GM12891 (cell line): ENCODE measurements around the gene OR2T27.
"Not testable (repeated sequence)": the region's sequence is repeated elsewhere in the genome, so short reads cannot be mapped to it uniquely, and the experiment has no call there.

Source experiments
- POLR2AphosphoS5 ChIP-seq: IDR thresholded peaks from 2 replicates; pipeline ENCODE4 v1.6.1; 2011; ENCODE audit warnings: low read depth, low read length, control low read depth
- SPI1 ChIP-seq: IDR thresholded peaks from 2 replicates; pipeline ENCODE4 v1.6.1; 2011; ENCODE audit warnings: low read depth, low read length, control low read depth
- TAF1 ChIP-seq: IDR thresholded peaks from 2 replicates; pipeline ENCODE4 v1.6.1; 2011; ENCODE audit warnings: low read depth, low read length, control low read depth

DNA sequence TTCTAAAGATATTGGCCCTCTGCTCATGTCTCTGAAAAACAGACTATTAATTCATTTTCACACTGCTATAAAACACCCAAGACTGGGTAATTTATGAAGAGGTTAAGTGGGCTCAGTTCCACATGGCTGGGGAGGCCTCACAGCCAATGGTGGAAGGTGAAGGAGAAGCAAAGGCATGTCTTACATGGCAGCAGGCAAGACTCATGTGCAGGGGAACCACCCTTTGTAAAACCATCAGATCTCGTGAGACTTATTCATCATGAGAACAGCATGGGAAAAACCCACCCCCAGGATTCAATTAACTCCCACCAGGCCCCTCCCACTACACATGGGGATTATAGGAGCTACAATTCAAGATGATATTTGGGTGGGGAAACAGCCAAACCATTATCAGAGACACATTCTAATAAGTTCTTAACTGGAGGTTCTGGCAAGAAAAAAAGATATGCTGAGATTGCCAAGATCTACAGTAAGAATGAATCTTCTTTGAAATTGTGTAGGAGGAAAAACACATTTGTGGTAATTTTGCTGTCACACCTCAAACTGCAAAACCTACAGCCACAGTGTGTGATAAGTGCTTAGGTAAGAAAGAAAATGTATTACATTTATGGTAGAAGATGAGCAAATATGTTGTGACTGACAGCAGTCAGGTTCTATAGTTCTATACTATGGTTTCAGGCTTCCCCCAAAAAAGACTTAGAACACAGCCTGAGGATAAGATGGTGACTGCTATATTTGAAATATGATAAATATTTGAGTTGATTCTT, 6.4 kb downstream of the OR2T27 start:
- not testable (repeated sequence) for TF ChIP-seq TAF1, POLR2AphosphoS5, SPI1
